ENCODE measurements around the gene GNAQ. TPM values are rescaled to one million over a fixed set of nuclear protein-coding genes. Genes with fewer than 3 reads are reported as not detected.

GNAQ gene
- total RNA-seq, 1 donor from 2014 or later, result 21.3 TPM

DNA sequence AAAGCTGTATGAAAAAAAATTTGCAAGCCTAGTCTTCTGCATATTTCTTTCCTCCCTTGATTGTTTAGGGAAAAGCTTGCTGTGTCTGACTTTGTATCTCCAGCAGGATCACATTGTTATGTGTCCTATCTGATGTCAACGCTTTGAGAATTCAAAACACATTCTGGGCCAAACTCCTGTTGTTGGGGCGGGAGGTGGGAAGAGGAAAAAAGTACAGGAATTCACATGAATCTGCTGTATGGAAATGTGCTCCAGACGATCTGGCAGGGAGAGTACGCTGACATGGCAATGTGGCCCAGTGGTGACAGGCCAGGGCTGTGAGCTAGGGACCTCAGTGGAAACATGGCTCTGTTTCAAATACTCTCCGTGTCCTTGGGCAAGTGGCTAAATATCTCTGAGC is 296.1 kb downstream of the GNAQ start:
- Histone ChIP-seq H3K4me3 (ENCODE audit: low read depth, low read length) (no peak overlapping the region), H3K27me3 (ENCODE audit: control insufficient read depth, insufficient read depth, low read length) (no peaks in the 10 kb centered on the region), H3K36me3 (ENCODE audit: control insufficient read depth, insufficient read depth, low read length) (no peaks in the 10 kb centered on the region)
- DNase-seq (ENCODE audit: low read depth) (no peak), FAIRE-seq (no peak)
- no peak for TF ChIP-seq CTCF (IDR thresholded peaks at IDR 0.05; ENCODE audit: insufficient read depth, low read length, severe bottlenecking)

DNA sequence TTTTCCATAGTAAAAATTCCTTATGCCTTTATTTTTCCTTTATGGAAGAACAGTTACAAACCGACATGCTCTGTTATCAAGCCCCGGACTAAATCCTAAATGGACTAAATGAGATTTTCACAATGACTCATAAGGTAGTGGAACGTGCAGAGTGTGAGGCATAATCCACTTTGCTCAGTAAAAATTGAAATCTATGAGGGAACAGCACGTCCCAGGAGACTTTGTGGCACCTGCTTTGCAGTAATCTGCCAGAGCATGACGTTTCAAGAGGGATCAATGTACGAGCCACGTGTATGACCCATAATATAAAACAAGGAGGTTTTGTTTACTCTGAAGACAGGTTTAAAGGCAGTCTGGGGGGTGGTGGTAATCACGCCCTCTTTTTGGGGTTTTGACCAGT is 299.7 kb downstream of the GNAQ start:
- FAIRE-seq (no peak), DNase-seq (ENCODE audit: low read depth) (no peak)
- H3K36me3 ChIP-seq (ENCODE audit: control insufficient read depth, insufficient read depth, low read length), result peaks cover 2% of the 10 kb centered on the region
- H3K27me3 ChIP-seq (ENCODE audit: control insufficient read depth, insufficient read depth, low read length), result no peaks in the 10 kb centered on the region
- TF ChIP-seq CTCF (IDR thresholded peaks at IDR 0.05; ENCODE audit: insufficient read depth, low read length, severe bottlenecking), result no peak
- no peak overlapping the region for H3K4me3 ChIP-seq (ENCODE audit: low read depth, low read length)

DNA sequence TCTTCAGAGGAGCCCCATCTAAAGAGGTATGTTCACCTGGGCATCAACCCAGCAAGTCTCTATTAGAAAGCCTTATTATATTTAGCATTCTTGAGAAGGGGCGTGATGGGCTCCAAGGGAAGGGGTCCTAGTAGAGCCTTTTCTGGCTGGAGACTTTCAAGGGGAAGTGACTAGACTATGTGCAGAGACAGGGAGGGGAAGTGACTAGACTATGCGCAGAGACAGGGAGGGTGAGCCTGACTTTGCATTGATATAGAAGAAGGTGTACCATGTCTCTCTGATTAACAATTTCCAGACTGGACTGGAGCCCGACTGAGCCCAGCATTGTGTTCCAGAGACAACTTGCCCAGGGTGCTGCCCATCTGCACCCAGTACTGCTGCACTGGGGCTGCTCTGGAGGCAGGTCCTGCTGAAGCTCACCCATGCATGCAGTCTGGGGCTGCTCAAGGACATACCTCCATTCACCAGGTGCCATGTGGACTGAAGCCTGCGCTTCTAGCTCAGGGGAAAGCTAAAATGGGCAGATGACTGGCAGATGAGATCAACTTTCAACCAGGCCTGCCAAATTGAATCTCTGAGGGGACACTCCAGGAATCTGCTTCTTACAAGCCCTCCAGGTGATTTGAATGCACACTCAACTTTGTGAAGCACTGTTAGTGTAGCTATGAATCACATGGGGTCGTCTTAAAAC is 300.5 kb downstream of the GNAQ start:
- DNase-seq (ENCODE audit: low read depth) (no peak), FAIRE-seq (peak; percentile 47)
- Histone ChIP-seq H3K4me3 (ENCODE audit: low read depth, low read length) (no peak overlapping the region), H3K27me3 (ENCODE audit: control insufficient read depth, insufficient read depth, low read length) (no peaks in the 10 kb centered on the region), H3K36me3 (ENCODE audit: control insufficient read depth, insufficient read depth, low read length) (peaks cover 3% of the 10 kb centered on the region)
- TF ChIP-seq CTCF (IDR thresholded peaks at IDR 0.05; ENCODE audit: insufficient read depth, low read length, severe bottlenecking), result no peak

- Histone ChIP-seq H3K4me3 (ENCODE audit: low read depth, low read length) (no peak overlapping the region), H3K27me3 (ENCODE audit: control insufficient read depth, insufficient read depth, low read length) (no peaks in the 10 kb centered on the region), H3K36me3 (ENCODE audit: control insufficient read depth, insufficient read depth, low read length) (peaks cover 3% of the 10 kb centered on the region)
- FAIRE-seq, result no peak
- DNase-seq (ENCODE audit: low read depth), result no peak
- TF ChIP-seq CTCF (IDR thresholded peaks at IDR 0.05; ENCODE audit: insufficient read depth, low read length, severe bottlenecking), result no peak
Observed at GRCh38 chr9:77729177-77729576, 302.4 kb downstream of the GNAQ start.

GRCh38 chr9:77726814-77727213 is 304.8 kb downstream of the GNAQ start:
- FAIRE-seq (no peak), DNase-seq (ENCODE audit: low read depth) (no peak)
- H3K4me3 ChIP-seq (ENCODE audit: low read depth, low read length), result no peak overlapping the region
- no peaks in the 10 kb centered on the region for H3K27me3 ChIP-seq (ENCODE audit: control insufficient read depth, insufficient read depth, low read length)
- TF ChIP-seq CTCF (IDR thresholded peaks at IDR 0.05; ENCODE audit: insufficient read depth, low read length, severe bottlenecking), result no peak
- H3K36me3 ChIP-seq (ENCODE audit: control insufficient read depth, insufficient read depth, low read length), result peaks cover 3% of the 10 kb centered on the region

DNA sequence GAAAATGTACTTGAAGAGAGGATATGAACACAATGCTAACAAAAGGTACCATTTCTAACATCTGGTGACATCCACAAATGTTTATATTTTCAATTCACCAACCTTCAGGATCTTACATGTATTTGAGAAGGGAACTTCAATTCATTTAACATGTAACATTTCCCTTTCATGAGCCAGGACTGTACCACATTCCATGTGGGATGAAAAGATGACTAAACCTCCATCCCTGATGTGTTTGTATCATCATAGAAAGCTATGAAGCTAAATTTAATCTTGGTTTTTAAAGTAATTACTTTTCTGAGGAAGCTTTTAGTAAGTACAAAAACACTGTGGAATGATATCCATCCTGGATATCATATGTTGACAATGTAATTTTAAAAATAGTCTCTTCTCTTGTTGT is 305.3 kb downstream of the GNAQ start:
- H3K4me3 ChIP-seq (ENCODE audit: low read depth, low read length), result no peak overlapping the region
- FAIRE-seq, result no peak
- H3K27me3 ChIP-seq (ENCODE audit: control insufficient read depth, insufficient read depth, low read length), result no peaks in the 10 kb centered on the region
- no peak for TF ChIP-seq CTCF (IDR thresholded peaks at IDR 0.05; ENCODE audit: insufficient read depth, low read length, severe bottlenecking)
- peaks cover 3% of the 10 kb centered on the region for H3K36me3 ChIP-seq (ENCODE audit: control insufficient read depth, insufficient read depth, low read length)
- DNase-seq (ENCODE audit: low read depth), result no peak

All from bronchial epithelial cell (primary cell).